Measurements from ENCODE around the gene PLB1.
"Not testable (repeated sequence)": the region's sequence is repeated elsewhere in the genome, so short reads cannot be mapped to it uniquely, and the experiment has no call there.

PLB1 gene

DNA sequence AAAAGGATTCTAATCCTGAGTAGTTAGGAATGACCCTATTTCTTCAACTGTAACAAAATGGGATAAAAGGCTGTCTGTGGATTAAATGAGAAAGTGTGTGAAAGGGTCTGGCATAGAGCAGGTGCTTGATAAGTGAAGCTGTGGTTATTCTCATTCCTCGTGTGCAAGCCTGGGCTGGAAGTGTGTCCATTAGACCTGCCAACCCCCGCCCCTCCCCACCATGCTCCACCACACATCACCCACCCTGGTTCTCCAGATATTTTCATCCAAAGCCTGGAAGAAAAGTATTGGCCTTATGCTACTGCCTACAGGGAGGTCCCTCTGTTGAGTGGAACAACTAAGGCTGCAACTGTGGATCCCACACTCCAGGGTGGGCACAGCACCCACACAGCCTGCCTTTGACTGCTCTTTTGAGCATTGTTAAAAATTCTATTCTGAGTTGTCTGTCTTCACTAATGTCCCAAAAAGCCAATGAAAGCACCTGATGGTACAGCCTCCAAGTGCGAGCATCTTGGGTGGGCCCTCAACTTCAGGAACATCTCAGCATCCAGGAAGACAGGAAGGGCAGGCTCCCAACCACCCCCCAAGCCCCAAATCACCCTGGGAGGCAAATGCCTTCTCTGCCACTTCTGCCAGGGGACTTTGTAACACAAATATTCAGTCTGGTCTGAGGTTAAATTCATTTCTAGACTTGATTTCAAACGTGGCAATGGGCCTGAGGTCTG lies 153.0 kb downstream of the PLB1 start:
- no peak for DNase-seq (ENCODE audit: low read depth)

DNA sequence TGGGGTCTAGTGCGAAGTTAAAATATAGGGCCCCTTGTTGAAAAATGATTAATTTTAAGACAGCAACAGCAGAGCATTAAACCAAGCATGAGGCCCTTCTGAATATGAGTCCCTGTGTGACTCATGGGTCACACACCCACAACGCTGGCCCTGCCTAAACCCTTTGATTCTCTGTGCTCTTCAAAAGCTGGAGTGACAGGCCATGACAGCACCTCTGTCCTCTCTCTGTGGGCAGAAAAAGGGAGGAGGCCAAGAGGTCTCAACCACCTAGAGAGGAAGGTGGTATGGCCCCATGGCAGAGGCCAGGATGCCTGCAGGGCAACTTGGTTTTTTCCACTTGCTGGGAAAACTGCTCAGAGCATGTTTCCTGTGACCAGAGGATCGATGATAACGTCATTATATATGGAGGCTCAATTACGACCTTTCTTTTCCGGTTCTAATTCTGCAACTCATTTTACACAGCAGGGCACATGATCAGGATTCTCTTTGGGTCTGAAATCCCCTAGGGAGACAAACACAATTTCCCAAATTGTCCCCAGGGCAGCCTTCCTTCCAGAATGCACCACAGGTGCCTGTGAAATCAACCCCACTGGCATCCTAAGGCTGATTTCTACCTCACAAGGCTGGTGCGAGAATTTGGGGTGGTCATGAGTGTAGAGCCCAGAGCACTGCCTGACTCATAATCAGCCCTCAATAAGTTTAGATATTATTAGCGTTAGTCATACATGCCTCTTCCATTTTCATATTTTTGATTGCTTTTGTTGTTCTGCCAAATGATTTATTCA lies 153.8 kb downstream of the PLB1 start:
- DNase-seq (ENCODE audit: low read depth), result no peak

DNA sequence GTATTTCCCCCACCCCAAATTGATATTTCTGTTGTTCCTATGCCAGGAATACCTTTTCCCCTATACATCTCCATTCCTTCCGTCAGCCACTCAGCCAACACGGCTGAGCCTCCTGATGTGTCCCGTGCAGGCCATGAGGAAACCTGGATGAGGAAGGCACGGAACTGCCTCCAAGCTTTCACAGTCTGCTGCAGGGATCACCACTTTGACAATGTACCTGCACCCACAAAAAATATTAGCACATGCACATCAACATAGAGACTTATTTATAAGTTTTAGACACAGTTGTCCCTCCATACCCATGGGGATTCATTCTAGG lies 154.4 kb downstream of the PLB1 start:
- no peak for DNase-seq (ENCODE audit: low read depth)

DNA sequence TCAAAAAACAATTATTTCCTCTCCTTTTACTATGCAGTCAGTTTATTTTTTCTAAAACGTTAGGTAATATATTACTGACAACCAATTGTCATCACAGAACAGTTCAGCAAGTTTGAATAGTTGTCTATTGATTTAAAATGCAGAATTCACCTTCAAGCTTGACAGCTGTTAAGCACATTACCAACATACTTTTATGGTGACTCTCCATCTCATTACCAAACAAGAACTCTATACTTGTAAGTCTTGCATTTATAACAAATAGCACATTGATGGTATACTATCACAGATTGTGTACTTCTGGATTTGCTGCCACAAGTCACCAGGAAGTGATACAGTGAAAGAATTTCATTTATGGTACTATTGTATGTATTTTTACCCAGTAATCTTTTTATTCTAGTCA lies 156.4 kb downstream of the PLB1 start:
- DNase-seq (ENCODE audit: low read depth), result no peak

DNA sequence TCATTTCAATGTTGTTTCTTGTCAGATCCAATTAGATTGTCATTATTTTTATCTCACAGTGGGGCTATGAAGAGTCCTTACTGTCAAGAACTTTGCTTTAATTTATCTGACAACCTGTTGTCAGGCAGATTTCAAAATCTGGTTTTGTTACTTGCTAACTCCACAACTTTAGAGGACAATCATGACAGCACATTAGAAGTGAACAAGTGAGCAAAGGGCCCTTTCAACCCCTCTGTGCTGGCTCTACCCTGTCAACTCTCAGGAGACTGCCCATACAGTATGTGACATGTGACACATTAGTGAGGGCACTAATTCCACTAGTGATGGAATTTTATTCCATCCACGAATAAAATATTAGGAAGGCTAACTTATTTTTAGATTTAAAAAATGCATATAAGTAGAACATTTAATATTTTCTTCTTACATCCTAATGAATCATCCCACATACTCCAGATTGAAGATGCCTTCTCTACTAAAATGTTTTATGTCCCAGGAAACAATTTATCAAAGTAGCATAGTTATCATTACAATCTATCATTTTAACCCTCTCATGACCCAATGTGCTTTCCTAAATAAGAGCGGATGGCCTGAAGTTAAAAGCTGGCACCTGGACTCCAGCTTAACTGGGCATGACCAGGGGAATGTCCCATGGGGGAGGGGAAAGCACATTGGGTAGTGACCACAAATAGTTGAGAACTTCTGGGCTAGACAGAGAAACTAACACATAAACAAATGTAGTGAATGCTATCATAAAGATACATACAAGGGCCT lies 158.2 kb downstream of the PLB1 start:
- no peak for DNase-seq (ENCODE audit: low read depth)

- no peak for DNase-seq (ENCODE audit: low read depth)
These were observed 158.9 kb downstream of the PLB1 start for GRCh38 chr2:28654663-28655320.

DNA sequence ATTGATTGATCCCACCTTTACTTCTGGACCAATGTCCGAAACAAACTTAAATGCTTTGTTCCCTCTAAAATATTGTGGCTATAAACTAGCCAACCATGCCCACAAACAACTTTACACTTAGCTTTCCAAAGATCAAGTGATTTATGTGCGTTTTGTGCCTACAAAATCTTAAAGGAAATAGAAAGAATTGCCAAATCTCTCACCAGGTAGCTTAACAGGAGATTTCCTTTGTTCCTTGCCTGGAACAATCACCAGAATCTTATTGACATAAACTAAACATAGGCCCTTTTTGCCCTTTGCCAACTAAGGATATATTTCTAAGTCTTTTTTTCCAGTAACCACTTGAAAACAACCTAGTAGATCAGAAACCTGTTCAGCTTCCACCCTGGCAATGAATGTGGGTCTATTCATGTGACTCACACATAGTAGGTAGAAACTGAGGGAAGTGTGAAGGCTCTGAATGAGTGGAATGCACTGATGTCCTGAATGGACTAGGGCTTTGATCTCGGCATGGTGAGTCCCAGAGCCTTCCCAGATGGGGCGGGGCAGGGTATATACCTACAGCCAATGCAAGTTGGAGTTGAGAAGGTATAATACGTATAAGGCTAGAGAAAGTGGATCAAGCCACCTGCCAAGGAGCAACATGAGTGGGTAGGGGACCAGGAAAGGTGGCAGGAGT lies 161.2 kb downstream of the PLB1 start:
- DNase-seq (ENCODE audit: low read depth), result no peak

DNA sequence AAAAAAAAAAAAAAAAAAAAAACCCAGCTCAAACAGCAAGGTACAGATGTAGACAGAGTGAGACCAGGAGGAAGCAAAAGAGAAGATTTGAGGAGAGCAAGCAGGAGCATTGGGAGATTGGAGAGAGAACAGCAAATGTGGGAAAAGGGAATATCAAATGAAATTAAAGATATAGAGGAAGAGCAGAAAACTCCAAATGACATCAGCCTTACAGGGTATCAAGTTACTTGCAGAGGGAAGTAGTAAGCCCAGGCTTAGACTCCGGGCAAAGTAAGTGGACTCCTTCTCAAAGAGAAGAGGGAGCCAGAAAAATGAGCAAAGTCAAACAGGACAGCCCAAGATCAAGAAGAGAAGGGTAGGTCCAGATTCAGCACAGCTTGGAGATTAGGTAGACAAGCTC lies 162.5 kb downstream of the PLB1 start:
- DNase-seq (ENCODE audit: low read depth), result no peak

- no peak for DNase-seq (ENCODE audit: low read depth)
These were observed 163.3 kb downstream of the PLB1 start for GRCh38 chr2:28659127-28659526.

- no peak for DNase-seq (ENCODE audit: low read depth)
These were observed 165.7 kb downstream of the PLB1 start for GRCh38 chr2:28661589-28662001.

- no peak for DNase-seq (ENCODE audit: low read depth)
These were observed 166.2 kb downstream of the PLB1 start for GRCh38 chr2:28662044-28662443.

GRCh38 chr2:28662468-28663181 lies 166.8 kb downstream of the PLB1 start:
- no peak for DNase-seq (ENCODE audit: low read depth)

DNA sequence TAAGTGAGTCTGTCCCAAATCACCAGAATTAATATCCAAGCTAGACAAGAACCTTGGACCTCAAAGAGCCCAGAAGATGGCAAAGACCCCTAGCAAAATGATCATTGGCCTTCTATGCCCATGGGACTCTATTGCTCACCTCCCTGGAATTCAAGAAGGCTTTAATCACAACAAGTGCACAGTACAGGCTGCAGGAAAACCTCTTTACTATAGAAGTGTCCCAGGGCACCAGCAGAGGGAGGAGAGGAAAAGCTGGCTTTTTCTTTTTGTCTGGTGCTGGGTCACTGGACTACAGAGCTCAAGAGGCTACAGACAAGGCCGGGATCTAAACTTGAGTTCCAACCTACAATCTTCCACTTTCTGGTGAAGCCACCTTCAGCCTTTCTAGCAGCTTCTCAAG lies 167.5 kb downstream of the PLB1 start:
- DNase-seq (ENCODE audit: low read depth), result no peak

GRCh38 chr2:28664120-28664842 lies 168.4 kb downstream of the PLB1 start:
- no peak for DNase-seq (ENCODE audit: low read depth)

- DNase-seq (ENCODE audit: low read depth), result no peak
These were observed 169.3 kb downstream of the PLB1 start for GRCh38 chr2:28665041-28665704.

DNA sequence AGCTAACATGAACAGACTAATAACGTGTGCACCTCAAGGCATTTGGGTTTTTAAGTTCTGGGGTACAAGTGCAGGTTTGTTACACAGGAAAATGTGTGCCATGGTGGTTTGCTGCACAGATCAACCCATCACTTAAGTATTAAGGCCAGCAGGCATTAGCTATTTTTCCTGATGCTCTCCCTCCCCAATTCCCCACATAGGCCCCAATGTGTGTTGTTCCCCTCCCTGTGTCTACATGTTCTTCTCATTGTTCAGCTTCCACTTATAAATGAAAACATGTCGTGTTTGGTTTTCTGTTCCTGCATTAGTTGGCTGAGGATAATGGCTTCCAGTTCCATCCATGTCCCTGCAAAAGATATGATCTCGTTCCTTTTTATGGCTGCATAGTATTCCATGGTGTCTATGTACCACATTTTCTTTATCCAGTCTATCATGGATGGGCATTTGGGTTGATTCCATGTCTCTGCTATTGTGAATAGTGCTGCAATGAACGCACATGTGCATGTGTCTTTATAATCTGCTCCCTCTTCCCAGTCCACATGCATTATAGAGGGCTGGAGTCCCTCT lies 170.0 kb downstream of the PLB1 start:
- not testable (repeated sequence) for DNase-seq (ENCODE audit: low read depth)

DNA sequence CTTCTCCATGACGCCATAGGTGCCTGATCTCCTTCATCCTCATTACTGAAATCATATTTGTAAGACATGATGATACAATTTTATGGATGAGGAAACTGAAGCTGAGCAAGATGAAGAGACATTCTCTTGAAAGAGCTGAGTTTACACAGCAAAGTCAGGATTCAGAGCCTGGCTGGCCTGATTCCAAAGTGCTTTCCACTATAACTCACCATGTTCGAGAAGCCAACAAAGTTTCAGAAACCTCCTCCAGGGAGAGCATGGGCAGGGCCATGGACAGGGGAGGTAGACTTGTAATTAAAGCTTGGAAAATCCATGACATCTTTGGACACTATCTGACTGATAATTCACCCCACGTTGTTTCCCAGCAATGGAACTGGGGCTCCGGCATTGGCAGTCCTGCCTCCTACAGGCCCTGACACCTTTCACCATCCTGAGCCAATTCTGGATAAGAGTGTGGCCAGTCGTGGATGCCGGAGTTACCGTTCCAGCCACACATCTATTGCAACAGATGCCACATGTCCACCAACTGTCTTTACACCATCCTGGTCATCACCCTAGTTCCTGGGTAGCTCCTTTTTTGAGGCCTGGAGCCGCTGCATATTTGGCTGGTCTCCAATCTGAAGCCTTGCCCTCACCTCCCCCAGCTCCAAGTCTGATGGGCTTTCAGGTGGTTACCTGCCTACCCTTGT lies 170.8 kb downstream of the PLB1 start:
- DNase-seq (ENCODE audit: low read depth), result no peak

GRCh38 chr2:28667261-28667660 lies 171.4 kb downstream of the PLB1 start:
- DNase-seq (ENCODE audit: low read depth), result no peak
